Neural crest cell (in vitro differentiated cells): ENCODE data around the gene TUBGCP5. TPM values are rescaled to one million over a fixed set of nuclear protein-coding genes. Genes with fewer than 3 reads are reported as not detected.

ENCODE experiments used
- DNase-seq: peaks from one replicate; pipeline ENCODE4 v3.0.0; 2021; ENCODE audit warnings: low read depth, mixed read lengths, low spot score
- H3K27ac Mint-ChIP-seq: one replicate; pipeline ENCODE4 v1.8.0; 2021; ENCODE audit warnings: mild to moderate bottlenecking, mixed read lengths; ENCODE audit not compliant: unreplicated experiment
- H3K27me3 Mint-ChIP-seq: 2 replicates; pipeline ENCODE4 v1.8.0; 2021; ENCODE audit warnings: low read depth, mild to moderate bottlenecking, mixed read lengths
- H3K36me3 Mint-ChIP-seq: 2 replicates; pipeline ENCODE4 v1.8.0; 2021; ENCODE audit warnings: low read depth, mild to moderate bottlenecking, mixed read lengths
- H3K4me1 Mint-ChIP-seq: 2 replicates; pipeline ENCODE4 v1.8.0; 2021; ENCODE audit warnings: mixed read lengths
- H3K4me3 Mint-ChIP-seq: one replicate; pipeline ENCODE4 v1.8.0; 2021; ENCODE audit warnings: mild to moderate bottlenecking, mixed read lengths
- H3K9me3 Mint-ChIP-seq: 2 replicates; pipeline ENCODE4 v1.8.0; 2021; ENCODE audit warnings: mixed read lengths
- CTCF ChIP-seq: fragments of 200-600 bp; sonication (generic); conservative IDR thresholded peaks from 2 replicates; pipeline ENCODE4 v1.5.0; 2021; ENCODE audit warnings: antibody characterized with exemption, mild to moderate bottlenecking
- total RNA-seq: library from RNA; stranded (reverse); gene quantifications from 2 replicates; pipeline ENCODE4 v1.2.1, GENCODE V29; 2021

Gene TUBGCP5
- total RNA-seq, 1 donor from 2014 or later: 28.2 TPM

- Mint-ChIP-seq H3K4me1 (peaks cover 20% of the 10 kb centered on the region), H3K9me3 (no peaks in the 10 kb centered on the region), H3K36me3 (no peaks in the 10 kb centered on the region), H3K27ac (no peak overlapping the region), H3K27me3 (peaks cover 13% of the 10 kb centered on the region), H3K4me3 (peak overlapping the region; percentile 94)
- DNase-seq: no peak
- no peak for TF ChIP-seq CTCF
These were observed 58.1 kb downstream of the TUBGCP5 start for GRCh38 chr15:22981051-22981840.

GRCh38 chr15:22980189-22981050 is 58.9 kb downstream of the TUBGCP5 start, which contains the start of gene CYFIP1:
CYFIP1 (minus strand) TSS chr15:22980368; CDS start chr15:22947285, 33,083 bp downstream.
- peak within 1 kb of the TSS; percentile 97 for H3K4me3 Mint-ChIP-seq

GRCh38 chr15:22979238-22980188 is 59.9 kb downstream of the TUBGCP5 start:
- peaks cover 13% of the 10 kb centered on the region for H3K27me3 Mint-ChIP-seq

More at GRCh38 chr15:22980189-22981050, 58.9 kb downstream of the TUBGCP5 start, which contains the start of gene CYFIP1:
- peaks cover 13% of the 10 kb centered on the region for H3K27me3 Mint-ChIP-seq
- peaks cover 20% of the 10 kb centered on the region for H3K4me1 Mint-ChIP-seq
- peak within 1 kb of the TSS; percentile 87 for H3K27ac Mint-ChIP-seq
- peak; percentile 63 for DNase-seq
- no peak for TF ChIP-seq CTCF
- no peaks in the 10 kb centered on the region for H3K9me3 Mint-ChIP-seq
- no peaks in the 10 kb centered on the region for H3K36me3 Mint-ChIP-seq

GRCh38 chr15:22978691-22979237 is 60.6 kb downstream of the TUBGCP5 start:
- Mint-ChIP-seq H3K27ac (no peak overlapping the region), H3K36me3 (no peaks in the 10 kb centered on the region)
- TF ChIP-seq CTCF: no peak

More at GRCh38 chr15:22979238-22980188, 59.9 kb downstream of the TUBGCP5 start:
- Mint-ChIP-seq H3K4me3 (peak overlapping the region; percentile 97), H3K4me1 (peaks cover 24% of the 10 kb centered on the region), H3K36me3 (no peaks in the 10 kb centered on the region), H3K27ac (peak overlapping the region; percentile 87), H3K9me3 (no peaks in the 10 kb centered on the region)
- DNase-seq: peak; percentile 50
- no peak for TF ChIP-seq CTCF

More at GRCh38 chr15:22978691-22979237, 60.6 kb downstream of the TUBGCP5 start:
- H3K27me3 Mint-ChIP-seq: peaks cover 13% of the 10 kb centered on the region
- peak overlapping the region; percentile 97 for H3K4me3 Mint-ChIP-seq
- peaks cover 24% of the 10 kb centered on the region for H3K4me1 Mint-ChIP-seq
- DNase-seq: no peak
- H3K9me3 Mint-ChIP-seq: no peaks in the 10 kb centered on the region
